GM23248 (cell line): ENCODE measurements around the gene LILRB5.
"Not testable (repeated sequence)": the region's sequence is repeated elsewhere in the genome, so short reads cannot be mapped to it uniquely, and the experiment has no call there.

Source experiments
- EZH2 ChIP-seq: fragments of 200-600 bp; sonication (generic); IDR thresholded peaks from 2 replicates; pipeline ENCODE4 v1.6.1; 2018; ENCODE audit warnings: antibody characterized with exemption, mild to moderate bottlenecking; ENCODE audit not compliant: insufficient read depth, poor library complexity, severe bottlenecking
- EZH2phosphoT487 ChIP-seq: fragments of 200-600 bp; sonication (generic); IDR thresholded peaks from 2 replicates; pipeline ENCODE4 v1.6.1; 2018; ENCODE audit warnings: antibody characterized with exemption, moderate library complexity, mild to moderate bottlenecking, low read depth; ENCODE audit not compliant: insufficient read depth

DNA sequence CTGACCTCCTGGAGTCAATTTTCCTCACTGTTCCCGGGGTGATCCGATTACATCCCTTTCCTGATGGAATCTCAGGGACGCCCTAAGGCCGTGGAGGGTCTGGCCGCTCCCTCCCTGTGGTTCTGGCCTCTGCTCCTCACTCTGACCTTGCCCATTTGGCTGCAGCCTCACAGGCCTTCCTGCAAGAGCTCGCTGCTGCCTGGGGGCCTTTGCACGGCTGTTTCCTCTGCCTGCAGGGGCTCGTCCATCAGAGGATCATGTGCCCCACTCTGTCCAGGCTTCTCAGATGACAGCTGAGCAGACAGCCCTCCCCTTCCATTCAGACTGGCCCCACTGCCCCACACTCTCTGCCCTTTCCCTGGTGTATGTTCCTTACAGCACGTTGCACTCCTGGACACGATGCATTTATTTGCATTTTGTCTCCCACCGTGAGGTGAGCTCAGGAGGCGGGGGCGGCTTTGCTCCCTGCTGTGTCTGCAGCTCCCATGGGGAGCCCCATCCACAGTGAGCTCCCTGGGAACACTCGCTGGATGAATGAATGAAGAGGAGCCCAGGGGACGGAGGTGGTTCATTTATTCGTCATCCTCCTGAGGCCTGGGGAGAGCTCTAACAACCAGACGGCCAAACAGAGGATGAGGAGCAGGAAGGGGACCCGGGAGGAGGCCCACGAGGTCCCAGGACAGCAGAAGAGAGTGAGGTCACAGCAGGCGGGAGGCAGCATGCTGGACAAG lies 39.4 kb downstream of the LILRB5 start:
- not testable (repeated sequence) for TF ChIP-seq EZH2, EZH2phosphoT487
